Type B pancreatic cell (in vitro differentiated cells): Measurements from ENCODE around the gene DNTT. TPM values are rescaled to one million over a fixed set of nuclear protein-coding genes. Genes with fewer than 3 reads are reported as not detected.

ENCODE experiments used
- DNase-seq: peaks from one replicate; pipeline ENCODE4 v3.0.0; 2021; ENCODE audit warnings: mixed read lengths; ENCODE audit not compliant: unreplicated experiment; ENCODE audit errors: extremely low spot score
- H3K27ac Mint-ChIP-seq: 2 replicates; pipeline ENCODE4 v1.8.0; 2021; ENCODE audit warnings: mild to moderate bottlenecking, mixed read lengths
- H3K27me3 Mint-ChIP-seq: 2 replicates; pipeline ENCODE4 v1.8.0; 2021; ENCODE audit warnings: mixed read lengths
- H3K36me3 Mint-ChIP-seq: 2 replicates; pipeline ENCODE4 v1.8.0; 2021; ENCODE audit warnings: mixed read lengths
- H3K4me1 Mint-ChIP-seq: one replicate; pipeline ENCODE4 v1.8.0; 2021; ENCODE audit warnings: mixed read lengths; ENCODE audit not compliant: unreplicated experiment
- H3K4me3 Mint-ChIP-seq: 2 replicates; pipeline ENCODE4 v1.8.0; 2021; ENCODE audit warnings: mild to moderate bottlenecking, mixed read lengths
- H3K9me3 Mint-ChIP-seq: 2 replicates; pipeline ENCODE4 v1.8.0; 2021; ENCODE audit warnings: mixed read lengths
- total RNA-seq: library from RNA; stranded (reverse); gene quantifications from 2 replicates; pipeline ENCODE4 v1.2.1, GENCODE V29; 2021; ENCODE audit warnings: low replicate concordance
- TF ChIP-seq, protein P1 (sequence below): fragments of 200-600 bp; sonication (generic); conservative IDR thresholded peaks from 2 replicates; pipeline ENCODE4 v1.5.0; 2021; ENCODE audit warnings: antibody characterized with exemption, mild to moderate bottlenecking

The DNTT gene
- total RNA-seq, 1 donor from 2014 or later: not detected

DNA sequence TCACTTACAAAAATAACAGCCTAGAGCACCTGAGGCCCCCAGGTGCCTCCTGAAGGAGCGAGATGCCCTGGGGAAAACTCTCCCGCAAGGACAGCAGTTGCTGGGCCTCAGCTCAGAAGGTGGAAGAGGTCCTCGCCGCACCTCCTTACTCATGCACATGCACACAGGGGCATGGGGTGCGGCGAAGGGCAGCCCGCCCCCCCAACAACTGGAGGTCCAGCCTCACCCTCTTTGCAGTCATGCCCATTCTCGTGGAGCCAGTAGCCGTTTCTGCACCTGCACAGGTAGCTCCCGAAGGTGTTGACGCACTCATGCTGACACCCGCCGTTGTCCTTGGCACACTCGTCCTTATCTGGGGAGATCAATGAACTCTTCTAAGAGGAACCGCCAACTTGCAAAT, 74.5 kb downstream of the DNTT start:
- Mint-ChIP-seq H3K4me1 (peaks cover 3% of the 10 kb centered on the region), H3K9me3 (peaks cover 4% of the 10 kb centered on the region), H3K4me3 (no peak overlapping the region), H3K27me3 (peaks cover 25% of the 10 kb centered on the region), H3K27ac (no peak overlapping the region), H3K36me3 (no peaks in the 10 kb centered on the region)
- TF ChIP-seq, protein P1, sequence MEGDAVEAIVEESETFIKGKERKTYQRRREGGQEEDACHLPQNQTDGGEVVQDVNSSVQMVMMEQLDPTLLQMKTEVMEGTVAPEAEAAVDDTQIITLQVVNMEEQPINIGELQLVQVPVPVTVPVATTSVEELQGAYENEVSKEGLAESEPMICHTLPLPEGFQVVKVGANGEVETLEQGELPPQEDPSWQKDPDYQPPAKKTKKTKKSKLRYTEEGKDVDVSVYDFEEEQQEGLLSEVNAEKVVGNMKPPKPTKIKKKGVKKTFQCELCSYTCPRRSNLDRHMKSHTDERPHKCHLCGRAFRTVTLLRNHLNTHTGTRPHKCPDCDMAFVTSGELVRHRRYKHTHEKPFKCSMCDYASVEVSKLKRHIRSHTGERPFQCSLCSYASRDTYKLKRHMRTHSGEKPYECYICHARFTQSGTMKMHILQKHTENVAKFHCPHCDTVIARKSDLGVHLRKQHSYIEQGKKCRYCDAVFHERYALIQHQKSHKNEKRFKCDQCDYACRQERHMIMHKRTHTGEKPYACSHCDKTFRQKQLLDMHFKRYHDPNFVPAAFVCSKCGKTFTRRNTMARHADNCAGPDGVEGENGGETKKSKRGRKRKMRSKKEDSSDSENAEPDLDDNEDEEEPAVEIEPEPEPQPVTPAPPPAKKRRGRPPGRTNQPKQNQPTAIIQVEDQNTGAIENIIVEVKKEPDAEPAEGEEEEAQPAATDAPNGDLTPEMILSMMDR: no peak
- DNase-seq: no peak

DNA sequence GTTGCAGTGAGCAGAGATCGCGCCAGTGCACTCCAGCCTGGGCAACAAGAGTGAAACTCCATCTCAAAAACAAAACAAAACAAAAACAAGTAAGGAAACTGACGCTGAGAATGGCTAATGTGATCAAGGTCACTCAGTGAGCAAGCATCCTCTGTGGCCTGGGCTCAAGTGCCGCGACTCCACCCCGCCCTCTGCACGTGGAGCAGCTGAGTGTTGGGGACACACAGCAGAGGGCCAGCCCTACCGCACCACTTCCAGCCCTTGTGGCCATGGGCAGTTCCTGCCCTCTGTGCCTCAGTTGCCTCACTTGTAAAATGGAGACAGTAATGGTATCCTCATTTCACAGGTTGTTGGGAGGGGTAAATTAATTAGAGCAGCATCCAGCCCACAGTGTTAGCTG, 75.5 kb downstream of the DNTT start:
- DNase-seq: no peak
- Mint-ChIP-seq H3K36me3 (no peaks in the 10 kb centered on the region), H3K4me3 (no peak overlapping the region), H3K9me3 (peaks cover 4% of the 10 kb centered on the region), H3K4me1 (peaks cover 3% of the 10 kb centered on the region), H3K27me3 (peaks cover 18% of the 10 kb centered on the region), H3K27ac (no peak overlapping the region)
- TF ChIP-seq, protein P1: no peak

DNA sequence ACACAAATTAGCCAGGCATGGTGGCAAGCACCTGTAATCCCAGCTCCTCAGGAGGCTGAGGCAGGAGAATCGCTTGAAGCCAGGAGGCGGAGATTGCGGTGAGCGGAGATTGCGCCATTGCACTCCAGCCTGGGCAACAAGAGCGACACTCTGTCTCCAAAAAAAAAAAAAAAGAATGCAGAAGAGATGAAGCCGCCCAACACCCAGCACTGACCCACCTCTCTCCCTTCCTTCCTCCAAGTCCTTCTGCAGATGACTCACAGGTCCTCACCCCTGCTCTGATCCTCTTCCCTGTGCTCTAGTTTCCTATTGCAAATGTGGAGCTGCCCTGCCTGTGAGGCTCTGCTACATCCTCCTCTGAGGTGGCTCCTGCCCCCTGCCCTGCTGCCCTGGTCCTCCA, 76.6 kb downstream of the DNTT start:
- peaks cover 11% of the 10 kb centered on the region for H3K27me3 Mint-ChIP-seq

DNA sequence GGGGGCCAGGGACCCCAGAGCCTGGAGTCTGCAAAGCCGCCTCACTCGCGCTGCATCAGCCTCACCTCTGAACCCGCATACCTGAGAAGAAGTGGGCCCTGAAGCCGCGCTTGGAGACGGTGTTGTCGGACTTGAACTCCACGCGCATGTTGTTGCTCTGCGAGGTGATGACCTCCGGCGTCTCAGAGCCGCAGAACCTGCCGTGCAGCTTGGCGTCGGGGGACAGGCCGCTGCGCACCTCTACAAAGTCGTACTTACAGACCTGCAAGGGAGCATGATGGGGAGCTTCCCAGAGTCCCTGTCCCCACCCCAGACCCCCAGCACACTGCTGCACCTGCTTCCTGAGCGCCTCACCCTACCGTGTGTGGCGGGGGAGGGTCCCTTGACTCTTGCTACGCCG, 80.3 kb downstream of the DNTT start:
- Mint-ChIP-seq H3K4me1 (peaks cover 6% of the 10 kb centered on the region), H3K27ac (no peak overlapping the region), H3K4me3 (no peak overlapping the region), H3K9me3 (peaks cover 4% of the 10 kb centered on the region), H3K36me3 (no peaks in the 10 kb centered on the region), H3K27me3 (peaks cover 18% of the 10 kb centered on the region)
- no peak for DNase-seq
- TF ChIP-seq, protein P1: no peak

More for the DNA sequence above, 76.6 kb downstream of the DNTT start:
- TF ChIP-seq, protein P1: no peak
- peaks cover 4% of the 10 kb centered on the region for H3K9me3 Mint-ChIP-seq
- no peak overlapping the region for H3K27ac Mint-ChIP-seq
- H3K4me1 Mint-ChIP-seq: no peaks in the 10 kb centered on the region
- DNase-seq: no peak
- no peaks in the 10 kb centered on the region for H3K36me3 Mint-ChIP-seq
- H3K4me3 Mint-ChIP-seq: no peak overlapping the region

DNA sequence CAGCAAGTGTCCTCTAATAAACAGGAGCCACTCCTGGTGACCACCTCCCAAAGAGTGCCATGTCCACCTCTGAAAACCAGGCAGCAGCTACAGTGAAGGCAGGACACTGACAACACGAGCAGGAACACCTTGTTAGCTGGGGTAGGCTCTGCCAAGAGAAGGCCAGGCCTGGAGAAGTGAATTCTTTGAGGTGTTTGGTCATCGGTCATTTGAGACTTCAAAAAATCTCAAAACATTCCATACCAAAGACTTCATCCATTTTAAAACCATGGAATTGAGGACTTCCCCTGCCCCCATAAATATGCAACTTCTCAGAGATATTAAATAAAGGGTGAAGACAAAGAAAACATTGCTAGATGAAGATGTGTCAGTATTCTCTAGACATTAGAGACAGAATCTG, 82.9 kb downstream of the DNTT start:
- no peak overlapping the region for H3K4me3 Mint-ChIP-seq
- H3K36me3 Mint-ChIP-seq: no peaks in the 10 kb centered on the region
- TF ChIP-seq, protein P1: no peak
- peaks cover 4% of the 10 kb centered on the region for H3K9me3 Mint-ChIP-seq
- H3K4me1 Mint-ChIP-seq: peaks cover 6% of the 10 kb centered on the region
- H3K27ac Mint-ChIP-seq: no peak overlapping the region
- peaks cover 30% of the 10 kb centered on the region for H3K27me3 Mint-ChIP-seq
- no peak for DNase-seq

DNA sequence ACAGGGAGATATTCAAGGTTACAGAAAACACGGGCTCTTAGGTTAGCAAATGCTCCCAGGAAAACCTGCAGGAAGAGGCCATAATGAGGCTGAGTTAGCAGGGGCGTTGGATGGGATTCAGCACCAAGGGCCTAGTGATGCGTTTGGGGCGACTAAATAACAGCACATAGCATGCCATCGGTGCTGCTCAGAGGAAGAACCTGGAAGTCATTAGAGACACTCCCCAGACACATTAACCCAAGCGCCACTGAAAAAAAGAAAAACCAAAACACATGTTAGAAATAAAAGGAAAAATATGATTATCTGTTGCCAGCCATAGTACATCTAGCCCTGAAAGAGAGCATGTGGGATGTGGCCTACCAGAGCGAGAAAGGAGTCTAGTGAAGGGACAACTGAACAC, 83.4 kb downstream of the DNTT start:
- Mint-ChIP-seq H3K9me3 (peaks cover 2% of the 10 kb centered on the region), H3K27ac (no peak overlapping the region), H3K4me1 (peaks cover 6% of the 10 kb centered on the region), H3K4me3 (no peak overlapping the region), H3K27me3 (peaks cover 31% of the 10 kb centered on the region), H3K36me3 (no peaks in the 10 kb centered on the region)
- TF ChIP-seq, protein P1: no peak
- DNase-seq: no peak
